HepG2 (cell line): ENCODE results near the gene TRPT1.

Experiments used
- ATF6 ChIP-seq: sonication (generic); formaldehyde crosslinking; conservative IDR thresholded peaks from 2 replicates; pipeline ENCODE4 v1.4.0; 2020; ENCODE audit warnings: missing genetic modification reagents
- MAFG ChIP-seq: sonication (generic); formaldehyde crosslinking; IDR thresholded peaks from 2 replicates; pipeline ENCODE4 v1.5.1; 2020; ENCODE audit warnings: mild to moderate bottlenecking, missing genetic modification reagents
- MED8 ChIP-seq: sonication (generic); formaldehyde crosslinking; IDR thresholded peaks from 2 replicates; pipeline ENCODE4 v1.8.1; 2023; ENCODE audit warnings: mild to moderate bottlenecking, missing genetic modification reagents; ENCODE audit not compliant: insufficient replicate concordance
- MXI1 ChIP-seq: IDR thresholded peaks from 3 replicates; pipeline ENCODE4 v1.6.1; 2012; ENCODE audit warnings: low read depth, low read length, inconsistent platforms, borderline replicate concordance
- POLR2AphosphoS5 ChIP-seq: IDR thresholded peaks from 2 replicates; pipeline ENCODE4 v1.6.1; 2012; ENCODE audit warnings: low read depth, low read length
- RARA ChIP-seq: IDR thresholded peaks from 2 replicates; pipeline ENCODE4 v1.6.1; 2016; ENCODE audit warnings: missing genetic modification reagents, missing compliant biosample characterization
- ZNF549 ChIP-seq: sonication (generic); formaldehyde crosslinking; IDR thresholded peaks from 2 replicates; pipeline ENCODE4 v1.5.0; 2020; ENCODE audit warnings: missing genetic modification reagents

GRCh38 chr11:64224151-64224890 is 1.7 kb downstream of the TRPT1 start:
- no peak for TF ChIP-seq RARA
- no peak for TF ChIP-seq POLR2AphosphoS5
- no peak for TF ChIP-seq ATF6 (CRISPR knock-in tag)
- no peak for TF ChIP-seq MED8 (CRISPR knock-in tag)
- no peak for TF ChIP-seq ZNF549 (CRISPR knock-in tag)
- no peak for TF ChIP-seq MAFG (CRISPR knock-in tag)
- no peak for TF ChIP-seq MXI1
